T-helper 2 cell treated with Interferon-gamma antibody and Interleukin-4, amounts not matched to agents 5 μg/mL and 100 μg/mL, for 36 hours (primary cell): Measurements from ENCODE around the gene UBE2S.

Source experiments
- DNase-seq: peaks from one replicate; pipeline ENCODE4 v3.0.0; 2021; ENCODE audit warnings: low spot score
- H3K27ac Mint-ChIP-seq: one replicate; pipeline ENCODE4 v1.8.0; 2021; ENCODE audit warnings: mild to moderate bottlenecking, mixed read lengths
- H3K27me3 Mint-ChIP-seq: one replicate; pipeline ENCODE4 v1.8.0; 2021; ENCODE audit warnings: low read depth, mixed read lengths
- H3K36me3 Mint-ChIP-seq: one replicate; pipeline ENCODE4 v1.8.0; 2021; ENCODE audit warnings: low read depth, mixed read lengths
- H3K4me1 Mint-ChIP-seq: one replicate; pipeline ENCODE4 v1.8.0; 2021; ENCODE audit warnings: low read depth, mixed read lengths
- H3K4me3 Mint-ChIP-seq: one replicate; pipeline ENCODE4 v1.8.0; 2022; ENCODE audit warnings: mild to moderate bottlenecking, moderate library complexity, mixed read lengths
- H3K9me3 Mint-ChIP-seq: one replicate; pipeline ENCODE4 v1.8.0; 2021; ENCODE audit warnings: mixed read lengths

UBE2S gene

DNA sequence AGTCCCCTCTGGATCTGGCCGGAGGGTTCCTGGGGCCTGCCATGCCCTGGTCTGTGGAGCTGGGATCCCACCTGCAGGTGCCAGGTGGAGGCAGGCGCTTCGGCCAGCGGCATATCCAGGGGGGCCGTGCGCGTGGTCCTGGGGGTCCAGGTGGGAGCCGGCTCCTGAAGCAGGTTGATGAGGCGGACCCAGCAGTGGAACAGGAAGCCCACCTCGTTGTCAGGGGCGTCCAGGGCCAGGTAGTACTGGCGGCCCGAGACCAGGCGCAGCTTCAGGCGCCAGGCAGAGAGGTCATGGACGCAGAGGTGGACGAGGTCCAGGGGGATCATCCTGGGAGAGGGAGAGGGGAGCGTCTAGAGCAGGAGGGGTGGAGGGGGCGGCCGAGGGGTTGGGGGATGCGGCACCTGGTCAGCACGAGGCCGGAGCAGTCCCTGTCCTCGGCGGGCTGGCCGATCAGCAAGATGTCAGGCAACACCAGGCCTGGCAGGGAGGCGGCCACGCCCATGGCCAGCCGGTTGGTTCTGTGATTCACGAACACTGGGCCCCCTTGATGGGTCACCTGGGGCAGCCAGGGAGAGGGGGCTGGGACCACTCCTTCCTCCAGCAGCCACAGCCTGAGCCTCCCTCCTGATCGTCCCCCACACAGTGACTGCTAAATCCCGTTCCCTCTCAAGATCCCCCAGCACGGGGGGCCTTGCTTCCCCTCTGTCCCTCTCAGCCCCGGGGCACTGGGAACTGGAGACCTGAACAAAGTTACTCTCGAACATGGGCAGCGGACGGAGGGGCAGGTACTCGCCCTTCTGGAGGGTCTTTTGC, 45.2 kb downstream of the UBE2S start:
- DNase-seq = no peak
- Mint-ChIP-seq H3K9me3 (no peaks in the 10 kb centered on the region), H3K27me3 (peaks cover 6% of the 10 kb centered on the region), H3K4me3 (no peak overlapping the region), H3K4me1 (no peaks in the 10 kb centered on the region), H3K27ac (no peak overlapping the region), H3K36me3 (no peaks in the 10 kb centered on the region)

- Mint-ChIP-seq H3K4me3 (no peak overlapping the region), H3K9me3 (no peaks in the 10 kb centered on the region), H3K27ac (no peak overlapping the region), H3K4me1 (no peaks in the 10 kb centered on the region), H3K27me3 (peaks cover 14% of the 10 kb centered on the region), H3K36me3 (no peaks in the 10 kb centered on the region)
- DNase-seq = no peak
Observed at GRCh38 chr19:55360902-55361301, 46.7 kb downstream of the UBE2S start.

DNA sequence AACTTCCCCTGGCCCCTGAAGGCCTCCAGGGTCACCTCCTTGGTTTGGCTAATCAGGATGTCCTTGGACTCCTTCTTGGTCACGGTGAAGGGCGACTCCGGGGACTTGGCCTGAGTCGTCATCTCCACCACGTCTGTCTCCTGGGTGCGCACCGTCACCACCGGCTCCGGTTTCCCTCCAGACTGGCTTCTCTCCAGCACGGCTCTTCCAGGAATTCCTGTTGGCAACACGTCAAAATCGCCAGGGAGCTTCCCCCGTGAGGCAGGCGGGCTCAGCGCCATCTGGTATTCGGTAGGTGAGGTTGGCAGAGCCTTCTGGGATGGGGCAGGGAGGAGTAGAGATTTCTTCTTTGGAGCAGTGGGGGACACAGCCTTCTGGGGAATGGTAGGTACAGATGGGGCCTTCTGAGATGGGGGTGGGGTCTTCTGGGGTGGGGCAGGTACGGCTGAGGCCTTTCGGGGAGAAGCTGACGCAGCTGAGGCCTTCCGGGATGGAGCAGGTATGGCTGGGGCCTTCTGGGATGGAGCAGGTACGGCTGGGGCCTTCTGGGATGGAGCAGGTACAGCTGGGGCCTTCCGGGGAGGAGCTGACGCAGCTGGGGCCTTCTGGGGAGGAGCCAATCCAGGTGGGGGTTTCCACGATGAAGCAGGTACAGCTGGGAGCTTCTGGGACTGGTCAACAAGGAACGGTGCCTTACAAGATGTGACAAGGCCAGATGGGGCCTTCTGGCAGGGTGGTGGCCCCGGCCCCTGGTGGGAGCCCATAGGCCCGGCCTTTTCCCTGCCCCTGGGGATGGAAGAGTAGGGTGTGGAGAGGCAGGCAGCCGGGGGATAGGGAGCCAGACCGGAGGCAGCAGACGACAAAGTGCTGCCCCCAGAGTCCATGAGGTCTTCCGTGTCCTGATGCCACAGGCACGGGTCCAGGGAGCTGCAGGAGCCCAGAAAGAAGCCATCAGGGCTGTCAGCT, 48.4 kb downstream of the UBE2S start:
- Mint-ChIP-seq H3K36me3 (no peaks in the 10 kb centered on the region), H3K27ac (no peak overlapping the region), H3K4me3 (no peak overlapping the region), H3K27me3 (peaks cover 23% of the 10 kb centered on the region), H3K9me3 (no peaks in the 10 kb centered on the region), H3K4me1 (no peaks in the 10 kb centered on the region)
- DNase-seq = no peak

DNA sequence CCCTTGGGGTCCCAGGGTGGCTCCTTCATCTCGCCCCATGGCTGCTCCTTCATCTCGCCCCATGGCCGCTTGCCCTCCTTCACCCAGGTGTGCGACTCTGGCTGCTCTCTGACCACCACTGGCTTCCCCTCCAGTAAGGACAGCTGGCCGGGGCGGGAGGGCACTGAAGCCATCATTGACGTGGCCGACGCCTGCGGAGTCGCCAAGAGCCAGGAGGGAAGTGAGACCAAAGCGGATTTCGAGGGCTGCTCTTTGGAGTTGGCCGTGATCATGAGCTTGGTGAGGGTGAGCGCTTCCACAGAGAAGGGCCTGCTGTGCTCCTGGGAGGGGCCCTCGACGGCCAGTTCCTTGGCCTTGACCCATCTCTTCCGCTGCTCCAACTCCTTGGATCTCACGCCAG, 49.1 kb downstream of the UBE2S start:
- Mint-ChIP-seq H3K27ac (no peak overlapping the region), H3K27me3 (peaks cover 26% of the 10 kb centered on the region), H3K4me1 (no peaks in the 10 kb centered on the region), H3K4me3 (no peak overlapping the region), H3K36me3 (no peaks in the 10 kb centered on the region), H3K9me3 (no peaks in the 10 kb centered on the region)
- DNase-seq = no peak

GRCh38 chr19:55355213-55355821, 52.3 kb downstream of the UBE2S start:
- H3K4me3 Mint-ChIP-seq = no peak overlapping the region
- no peak overlapping the region for H3K27ac Mint-ChIP-seq

GRCh38 chr19:55354698-55355212, 52.8 kb downstream of the UBE2S start, which contains the start of gene COX6B2:
TSS of gene COX6B2 (minus strand) at chr19:55354719. CDS start at chr19:55354521, 198 bp downstream.
- DNase-seq = no peak
- peaks cover 17% of the 10 kb centered on the region for H3K4me1 Mint-ChIP-seq
- H3K36me3 Mint-ChIP-seq = peaks cover 2% of the 10 kb centered on the region
- H3K4me3 Mint-ChIP-seq = peak within 1 kb of the TSS; percentile 73
- no peak within 1 kb of the TSS for H3K27ac Mint-ChIP-seq
- peaks cover 51% of the 10 kb centered on the region for H3K27me3 Mint-ChIP-seq
- H3K9me3 Mint-ChIP-seq = no peaks in the 10 kb centered on the region

More at GRCh38 chr19:55355213-55355821, 52.3 kb downstream of the UBE2S start:
- Mint-ChIP-seq H3K27me3 (peaks cover 51% of the 10 kb centered on the region), H3K4me1 (peaks cover 17% of the 10 kb centered on the region), H3K36me3 (peaks cover 2% of the 10 kb centered on the region), H3K9me3 (no peaks in the 10 kb centered on the region)
- DNase-seq = no peak

GRCh38 chr19:55353803-55354697, 53.5 kb downstream of the UBE2S start:
- peak; percentile 36 for DNase-seq

GRCh38 chr19:55353356-55353802, 54.2 kb downstream of the UBE2S start:
- no peaks in the 10 kb centered on the region for H3K9me3 Mint-ChIP-seq
- H3K4me1 Mint-ChIP-seq = peaks cover 17% of the 10 kb centered on the region
- no peak overlapping the region for H3K27ac Mint-ChIP-seq
- no peak for DNase-seq
- H3K36me3 Mint-ChIP-seq = peaks cover 2% of the 10 kb centered on the region
- peak overlapping the region; percentile 73 for H3K4me3 Mint-ChIP-seq
- H3K27me3 Mint-ChIP-seq = peaks cover 51% of the 10 kb centered on the region

More at GRCh38 chr19:55353803-55354697, 53.5 kb downstream of the UBE2S start:
- Mint-ChIP-seq H3K27me3 (peaks cover 51% of the 10 kb centered on the region), H3K27ac (no peak overlapping the region), H3K4me1 (peaks cover 17% of the 10 kb centered on the region), H3K4me3 (peak overlapping the region; percentile 73), H3K9me3 (no peaks in the 10 kb centered on the region), H3K36me3 (peaks cover 2% of the 10 kb centered on the region)

- Mint-ChIP-seq H3K36me3 (peaks cover 2% of the 10 kb centered on the region), H3K27ac (no peak overlapping the region), H3K9me3 (no peaks in the 10 kb centered on the region), H3K27me3 (peaks cover 51% of the 10 kb centered on the region), H3K4me3 (peak overlapping the region; percentile 73), H3K4me1 (peaks cover 17% of the 10 kb centered on the region)
- DNase-seq = no peak
Observed at GRCh38 chr19:55352549-55353145, 54.9 kb downstream of the UBE2S start.

DNA sequence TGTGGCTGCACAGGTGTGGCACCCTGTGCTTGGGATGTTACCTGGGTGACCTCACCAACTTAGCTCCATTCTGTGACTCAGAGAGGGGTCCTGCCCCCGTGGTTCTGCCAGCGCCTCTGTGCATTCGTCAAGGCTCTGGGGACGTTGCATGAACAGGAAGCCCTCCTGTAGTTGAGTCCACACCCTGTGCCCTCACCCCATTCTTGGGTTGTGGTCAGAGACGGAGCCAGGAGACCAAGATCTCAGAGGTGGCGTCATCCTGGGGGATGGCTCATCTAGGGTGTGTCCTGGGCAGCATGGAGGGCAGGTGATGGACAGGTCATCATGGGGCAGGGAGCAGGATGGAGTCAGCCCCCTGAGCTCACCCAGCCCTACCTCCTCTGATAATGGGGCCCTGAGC, 55.5 kb downstream of the UBE2S start:
- no peak for DNase-seq
- Mint-ChIP-seq H3K27ac (no peak overlapping the region), H3K4me1 (peaks cover 17% of the 10 kb centered on the region)

GRCh38 chr19:55350620-55351315, 56.8 kb downstream of the UBE2S start:
- Mint-ChIP-seq H3K4me3 (no peak overlapping the region), H3K27ac (no peak overlapping the region), H3K36me3 (peaks cover 2% of the 10 kb centered on the region), H3K9me3 (no peaks in the 10 kb centered on the region), H3K4me1 (peaks cover 17% of the 10 kb centered on the region), H3K27me3 (peaks cover 35% of the 10 kb centered on the region)
- no peak for DNase-seq

More for the DNA sequence above, 55.5 kb downstream of the UBE2S start:
- Mint-ChIP-seq H3K36me3 (peaks cover 2% of the 10 kb centered on the region), H3K4me3 (no peak overlapping the region), H3K9me3 (no peaks in the 10 kb centered on the region), H3K27me3 (peaks cover 46% of the 10 kb centered on the region)
